Right lobe of liver (tissue), 6 donors: Measurements from ENCODE around the gene SPATS2L. TPM values are rescaled to one million over a fixed set of nuclear protein-coding genes. Genes with fewer than 3 reads are reported as not detected.
A peak's percentile ranks its signal among the peaks of the same experiment; 100 is the strongest.

Source experiments
- ATAC-seq, 4 donors: fragments of 200-7000 bp; cut with Tn5 transposase; one replicate each; pipeline ENCODE4 v1.9.1; 2020; ENCODE audit warnings: mild to moderate bottlenecking in 4 of 4, moderate library complexity in 4 of 4
- DNase-seq, 3 donors: peaks; one replicate each; pipeline ENCODE4 v3.0.0-alpha.2; 2020
- H3K27ac ChIP-seq, 3 donors: fragments of 200-600 bp; one replicate each; pipeline ENCODE4 v1.8.0; 2022
- H3K27me3 ChIP-seq, 2 donors: fragments of 200-600 bp; one replicate each; pipeline ENCODE4 v1.8.0; 2022
- H3K36me3 ChIP-seq, 4 donors: fragments of 200-600 bp; sonication (generic) in 1 of 4; one replicate each; pipeline versions ENCODE4 v1.5.1 to v1.8.0; 2017 to 2022; ENCODE audit warnings: control low read depth in 1 of 4
- H3K4me1 ChIP-seq, 4 donors: fragments of 200-600 bp; sonication (generic) in 1 of 4; one replicate each; pipeline versions ENCODE4 v1.5.1 to v1.8.0; 2017 to 2022; ENCODE audit warnings: control low read depth in 1 of 4
- H3K4me3 ChIP-seq, 3 donors: fragments of 200-600 bp; one replicate each; pipeline ENCODE4 v1.8.0; 2022
- H3K9me3 ChIP-seq, 4 donors: fragments of 200-600 bp; sonication (generic) in 1 of 4; one replicate each; pipeline versions ENCODE4 v1.5.1 to v1.8.0; 2017 to 2022; ENCODE audit warnings: control low read depth in 1 of 4
- CTCF ChIP-seq, 4 donors: fragments of 200-600 bp in 3 of 4; fragments of 450-650 bp in 1 of 4; IDR thresholded peaks; one replicate each; pipeline versions ENCODE4 v1.5.1 to v1.8.0; 2016 to 2022; ENCODE audit warnings: antibody characterized with exemption in 4 of 4, mild to moderate bottlenecking in 2 of 4
- POLR2A ChIP-seq: fragments of 450-650 bp; IDR thresholded peaks from one replicate; pipeline ENCODE4 v1.6.1; 2017; ENCODE audit warnings: antibody characterized with exemption, mild to moderate bottlenecking
- WGBS: methylation state at CpG from one replicate; pipeline ENCODE4 v1.1.6; 2018; ENCODE audit warnings: low coverage, low lambda C conversion rate; ENCODE audit not compliant: insufficient coverage; ENCODE audit errors: missing lambda C conversion rate; 5-methylcytosine and 5-hydroxymethylcytosine counted together
- intact Hi-C, 2 donors: fragments of 100-400 bp; cut with DNase I; formaldehyde crosslinking; loops; one replicate each; pipeline versions ENCODE4 v1.11.2 to v1.14.1; 2022
- total RNA-seq, 6 experiments: library from RNA; depleted of rRNA in 2 of 6; stranded (reverse); fragments of >200 nt in 2 of 6; fragmentation: NEBNext Ultra II Directional in 3 of 6; extraction: Animal tissue kit (Norgen Biotek cat#: 25700) in 3 of 6; gene quantifications; one replicate each; pipeline versions ENCODE4 v1.1.0 to v1.2.4, GENCODE V29; 2016 to 2023
- donor health status: DM: no; HTN: yes; CAD: no.
- donor health status: DM: no; HTN: no; CAD: no.
- donor health status: DM: no; HTN: no; CAD: no.
- donor health status: DM: no; HTN: yes; CAD: no.
- donor health status: DM: no; HTN: yes; CAD: no.

SPATS2L gene
- total RNA-seq, 6 experiments from 2014 or later = 60.7 to 109 (median 72.9) TPM

DNA sequence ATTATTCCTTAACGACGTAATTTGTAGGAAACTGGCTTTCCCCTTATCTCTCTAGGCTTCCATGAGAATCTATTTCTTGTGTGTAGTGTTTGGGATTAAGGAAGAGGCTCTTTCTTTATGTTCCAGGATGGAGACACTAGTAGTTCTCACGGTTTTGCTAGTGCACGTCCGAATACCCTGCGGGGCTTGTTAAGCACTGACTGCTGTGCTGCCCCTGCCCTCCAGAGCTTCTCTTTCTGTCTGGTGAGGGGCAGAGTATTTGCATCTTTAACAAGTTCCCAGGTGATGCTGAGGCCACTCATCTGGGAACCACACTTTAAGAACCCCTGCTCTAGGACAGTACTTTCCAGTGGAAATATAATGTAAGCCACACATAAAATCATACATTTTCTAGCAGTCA, 76.4 kb downstream of the SPATS2L start:
- TF ChIP-seq CTCF (IDR thresholded peaks at IDR 0.05) (no peak), POLR2A (no peak)
- 87% methylated on average over 2 of the region's 6 CpGs for WGBS
- no peaks in the 10 kb centered on the region for H3K36me3 ChIP-seq
- H3K4me3 ChIP-seq = no peak overlapping the region
- H3K9me3 ChIP-seq = no peaks in the 10 kb centered on the region
- intact Hi-C loops = no loop called here
- H3K27me3 ChIP-seq = no peaks in the 10 kb centered on the region
- peak overlapping the region in 1 of 3 donors; percentile 8 for H3K27ac ChIP-seq
- DNase-seq (no peak), ATAC-seq (no peak)
- peaks cover 0 to 29% (median 0%) of the 10 kb centered on the region in 4 donors for H3K4me1 ChIP-seq

DNA sequence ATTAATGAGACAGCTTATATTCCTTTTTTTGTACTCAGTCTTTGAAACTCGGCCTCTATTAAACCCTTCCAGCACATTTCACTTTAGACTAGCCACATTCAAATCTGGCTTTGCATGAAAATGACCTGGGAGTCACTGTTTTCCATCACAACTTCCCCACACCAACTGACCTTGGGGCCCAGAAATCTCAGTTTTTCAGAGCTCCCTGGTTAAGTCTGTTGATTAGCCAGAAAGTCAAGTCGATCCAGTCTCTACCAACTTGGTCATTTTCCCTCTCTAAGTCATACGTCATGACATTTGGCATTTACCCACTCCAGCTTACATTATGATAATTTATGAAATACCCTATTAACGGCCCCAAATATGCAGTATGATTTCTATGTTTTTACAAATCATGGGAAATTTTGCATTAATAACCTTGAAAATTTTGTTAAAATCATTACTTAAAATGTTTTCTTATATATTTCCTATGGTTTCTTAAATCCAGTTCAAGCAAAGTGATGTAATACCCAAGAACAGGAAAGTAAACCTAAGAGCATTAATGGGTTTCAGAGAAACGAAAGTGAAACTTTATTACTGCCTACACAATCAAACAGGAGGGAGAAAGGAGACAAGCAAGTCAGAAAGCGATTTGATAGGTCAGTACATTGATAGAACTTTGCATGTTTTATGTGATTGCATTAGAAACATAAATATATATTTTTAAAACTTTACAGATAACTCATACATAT, 77.1 kb downstream of the SPATS2L start:
- H3K27me3 ChIP-seq = no peaks in the 10 kb centered on the region
- DNase-seq = no peak
- no peaks in the 10 kb centered on the region for H3K9me3 ChIP-seq
- no peaks in the 10 kb centered on the region for H3K36me3 ChIP-seq
- ATAC-seq = peak; percentile 71 to 87 (median 82)
- intact Hi-C loops = no loop called here
- no peak for TF ChIP-seq CTCF (IDR thresholded peaks at IDR 0.05)
- no peak for TF ChIP-seq POLR2A
- 35% methylated on average over 6 of the region's 6 CpGs for WGBS
- H3K4me3 ChIP-seq = no peak overlapping the region
- peaks cover 0 to 22% (median 0%) of the 10 kb centered on the region in 4 donors for H3K4me1 ChIP-seq
- peak overlapping the region in 1 of 3 donors; percentile 8 for H3K27ac ChIP-seq

DNA sequence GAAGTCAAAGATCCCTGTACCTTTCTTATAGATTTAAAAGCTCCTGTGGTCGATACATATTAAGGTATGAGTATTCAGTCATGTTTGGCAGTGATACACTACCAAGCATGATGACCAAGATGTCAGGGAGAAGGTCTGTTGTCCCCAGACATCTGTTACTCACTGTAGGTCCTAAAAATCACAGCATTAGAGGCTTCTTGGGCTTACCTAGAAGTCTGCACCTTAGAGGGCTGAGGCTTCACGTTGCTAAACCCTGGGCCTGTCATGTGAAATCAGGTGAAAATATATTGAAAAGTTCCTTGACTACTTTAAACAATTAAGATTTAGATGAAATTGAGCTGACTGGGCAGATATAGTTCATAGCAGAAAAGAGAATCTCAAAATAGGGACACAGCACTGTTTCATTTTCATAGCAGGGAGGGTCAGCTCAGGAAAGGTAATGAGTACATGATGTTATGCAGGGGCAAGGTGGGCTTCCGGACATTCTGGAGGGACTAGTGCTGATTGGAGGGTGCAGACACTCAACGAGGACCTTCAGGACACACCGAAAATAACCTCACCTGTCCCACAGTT, 78.7 kb downstream of the SPATS2L start:
- 100% methylated on average over 5 of the region's 5 CpGs for WGBS
- intact Hi-C loops = no loop called here
- TF ChIP-seq CTCF (IDR thresholded peaks at IDR 0.05) (no peak), POLR2A (no peak)

DNA sequence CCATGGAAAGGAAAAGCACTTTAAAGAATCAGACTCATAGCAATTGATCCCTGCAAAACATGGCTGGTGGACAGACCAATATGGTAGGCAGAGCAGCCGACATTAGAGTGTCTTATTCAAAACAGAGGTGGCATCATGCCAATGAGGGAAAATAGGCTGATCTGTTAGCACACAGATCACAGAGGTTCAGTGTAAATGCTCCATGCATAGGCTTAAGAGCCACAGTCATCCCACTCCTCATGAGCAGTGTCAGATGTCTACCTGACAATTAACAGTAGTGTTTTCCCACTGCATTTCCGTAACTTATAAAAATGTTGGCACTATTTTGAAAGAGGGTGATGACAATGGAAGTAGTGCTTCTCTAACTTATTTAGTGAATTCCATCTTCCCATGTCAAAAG, 86.7 kb downstream of the SPATS2L start:
- WGBS = 86% methylated on average over 2 of the region's 2 CpGs
- no peak for DNase-seq
- Histone ChIP-seq H3K27me3 (no peaks in the 10 kb centered on the region), H3K9me3 (no peaks in the 10 kb centered on the region), H3K27ac (no peak overlapping the region), H3K4me3 (no peak overlapping the region), H3K4me1 (no peaks in the 10 kb centered on the region), H3K36me3 (peaks cover 0 to 14% (median 6%) of the 10 kb centered on the region in 4 donors)
- no peak for ATAC-seq
- TF ChIP-seq CTCF (IDR thresholded peaks at IDR 0.05) (no peak), POLR2A (no peak)
- intact Hi-C loops = no loop called here

More for the DNA sequence above, 78.7 kb downstream of the SPATS2L start:
- H3K9me3 ChIP-seq = no peaks in the 10 kb centered on the region
- DNase-seq = no peak
- H3K27ac ChIP-seq = no peak overlapping the region
- H3K36me3 ChIP-seq = peaks cover 0 to 11% (median 4%) of the 10 kb centered on the region in 4 donors
- peaks cover 0 to 10% (median 0%) of the 10 kb centered on the region in 4 donors for H3K4me1 ChIP-seq
- no peak for ATAC-seq
- no peaks in the 10 kb centered on the region for H3K27me3 ChIP-seq
- no peak overlapping the region for H3K4me3 ChIP-seq
